HG03103 (cell line): ENCODE measurements around the gene ECSCR.
"Not testable (repeated sequence)": the region's sequence is repeated elsewhere in the genome, so short reads cannot be mapped to it uniquely, and the experiment has no call there.

Experiments used
- ATAC-seq: cut with Tn5 transposase; IDR thresholded peaks from one replicate; pipeline ENCODE4 v1.9.1; 2021; ENCODE audit warnings: low read depth; ENCODE audit not compliant: unreplicated experiment

The ECSCR gene

GRCh38 chr5:139462586-139463276 is at the start of gene ECSCR:
Gene ECSCR (minus strand): TSS chr5:139462743. CDS start chr5:139462670, 73 bp downstream.
- ATAC-seq, result no peak

GRCh38 chr5:139504722-139505121 is 42.2 kb upstream of the ECSCR start:
- ATAC-seq, result not testable (repeated sequence)

GRCh38 chr5:139503879-139504278 is 41.3 kb upstream of the ECSCR start:
- not testable (repeated sequence) for ATAC-seq

GRCh38 chr5:139503036-139503817 is 40.7 kb upstream of the ECSCR start:
- not testable (repeated sequence) for ATAC-seq

GRCh38 chr5:139501381-139501780 is 38.8 kb upstream of the ECSCR start:
- no peak for ATAC-seq

GRCh38 chr5:139495638-139496435 is 33.3 kb upstream of the ECSCR start:
- no peak for ATAC-seq

- no peak for ATAC-seq
These were observed 32.3 kb upstream of the ECSCR start for GRCh38 chr5:139494832-139495231.

- ATAC-seq, result no peak
These were observed 31.7 kb upstream of the ECSCR start for GRCh38 chr5:139494256-139494655.

GRCh38 chr5:139492700-139493192 is 30.2 kb upstream of the ECSCR start:
- no peak for ATAC-seq

- no peak for ATAC-seq
These were observed 25.7 kb upstream of the ECSCR start for GRCh38 chr5:139488260-139488659.

GRCh38 chr5:139486201-139486600 is 23.7 kb upstream of the ECSCR start:
- ATAC-seq, result no peak

GRCh38 chr5:139482890-139483208 is 20.3 kb upstream of the ECSCR start:
- ATAC-seq, result not testable (repeated sequence)

GRCh38 chr5:139482050-139482889 is 19.7 kb upstream of the ECSCR start, which contains the start of gene STING1:
Gene STING1 (minus strand): TSS chr5:139482758. CDS start chr5:139481704, 1,054 bp downstream.
- no peak for ATAC-seq

- ATAC-seq, result no peak
These were observed 19.1 kb upstream of the ECSCR start for GRCh38 chr5:139481580-139482049.

GRCh38 chr5:139481122-139481533 is 18.6 kb upstream of the ECSCR start:
- no peak for ATAC-seq

GRCh38 chr5:139479729-139480128 is 17.2 kb upstream of the ECSCR start:
- ATAC-seq, result not testable (repeated sequence)

- ATAC-seq, result not testable (repeated sequence)
These were observed 16.3 kb upstream of the ECSCR start for GRCh38 chr5:139478657-139479423.

GRCh38 chr5:139475865-139476617 is 13.5 kb upstream of the ECSCR start:
- ATAC-seq, result no peak
